GM19099 (cell line): ENCODE measurements around the gene GRIK1.

ENCODE experiments used
- POLR2A ChIP-seq: IDR thresholded peaks from 3 replicates; pipeline ENCODE4 v1.6.1; 2011; ENCODE audit warnings: low read depth; ENCODE audit not compliant: insufficient read length; ENCODE audit errors: extremely low read depth

The GRIK1 gene

GRCh38 chr21:29649406-29649814 lies 290.4 kb downstream of the GRIK1 start:
- TF ChIP-seq POLR2A = no peak

- TF ChIP-seq POLR2A = no peak
These were observed 291.0 kb downstream of the GRIK1 start for GRCh38 chr21:29648710-29649240.

DNA sequence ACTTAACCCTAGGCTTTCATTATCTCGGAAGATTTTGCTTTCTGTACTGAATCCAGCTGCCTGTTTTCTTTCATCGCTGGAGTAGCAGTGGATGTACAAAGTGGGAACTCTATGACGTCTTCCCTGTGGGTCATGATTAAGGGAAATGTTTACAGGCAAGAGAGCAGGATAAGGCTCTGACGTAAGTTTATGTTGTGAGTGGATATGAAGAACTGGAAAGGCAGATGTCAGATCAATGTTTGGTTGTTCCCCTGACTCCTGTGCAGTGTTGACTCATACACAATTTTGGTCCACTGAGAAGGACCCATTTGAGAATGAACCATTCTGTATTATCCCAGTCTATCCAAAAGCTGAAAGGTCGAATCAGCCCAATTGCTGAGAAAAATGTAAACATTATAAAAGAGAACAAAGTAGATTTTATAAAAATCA lies 292.4 kb downstream of the GRIK1 start:
- TF ChIP-seq POLR2A = no peak

DNA sequence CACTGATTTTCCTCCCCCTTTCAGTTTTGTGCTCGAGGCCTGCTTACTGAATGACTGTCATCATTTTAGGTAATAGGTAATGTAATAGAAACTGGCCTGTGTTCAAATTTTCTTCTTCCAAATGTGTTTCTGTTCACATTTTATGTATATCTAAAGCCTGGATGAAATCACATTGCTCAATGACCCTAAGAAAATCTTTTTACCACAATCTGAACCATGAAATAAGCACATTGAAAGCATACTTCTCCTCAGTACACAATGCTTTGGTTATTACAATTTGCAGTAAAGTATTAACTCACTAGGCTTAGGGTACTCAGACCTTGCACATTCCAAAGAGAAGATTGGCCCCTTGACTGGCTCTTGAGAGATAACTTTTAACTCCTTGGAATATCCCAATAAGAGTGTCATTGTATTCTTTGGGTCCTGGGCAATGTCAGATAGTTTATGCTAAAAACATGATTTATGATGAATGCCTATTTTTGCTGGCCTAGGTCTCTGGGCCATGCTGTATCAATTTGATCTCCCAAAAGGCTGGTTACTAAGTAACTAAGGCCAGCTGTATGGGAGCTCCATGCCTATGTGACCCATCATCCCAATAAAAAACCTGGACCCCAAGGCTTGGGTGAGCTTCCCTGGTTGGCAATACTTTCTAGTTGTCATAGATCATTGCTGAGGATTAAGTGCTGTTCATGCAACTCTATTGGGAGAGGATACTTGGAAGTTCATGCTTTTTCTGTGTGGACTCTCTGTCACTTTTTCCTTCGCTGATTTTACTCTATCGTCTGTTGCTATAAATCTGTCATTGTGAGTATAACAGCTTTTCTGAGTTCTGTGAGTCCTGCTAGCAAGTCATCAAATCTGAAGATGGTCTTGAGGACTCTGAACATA lies 293.9 kb downstream of the GRIK1 start:
- TF ChIP-seq POLR2A = no peak

DNA sequence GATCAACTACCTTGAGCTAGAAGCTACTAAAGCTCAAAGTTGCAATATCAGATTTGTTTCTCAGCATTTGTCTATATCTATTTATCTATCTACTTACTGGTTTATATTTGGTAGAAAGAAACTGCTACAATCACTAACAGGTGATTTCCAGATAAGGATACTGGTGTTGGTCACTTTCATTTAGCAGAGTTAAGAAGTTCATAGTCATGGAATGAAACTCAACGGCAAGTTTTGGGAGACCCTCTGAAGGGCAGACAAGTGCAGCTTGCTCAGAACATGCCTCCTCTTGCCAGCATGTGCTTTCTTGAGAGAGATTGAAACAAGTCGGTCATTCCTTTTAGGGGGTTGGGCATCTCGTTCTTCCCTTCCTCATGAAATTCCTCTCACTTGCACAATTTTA lies 296.5 kb downstream of the GRIK1 start:
- TF ChIP-seq POLR2A = no peak

DNA sequence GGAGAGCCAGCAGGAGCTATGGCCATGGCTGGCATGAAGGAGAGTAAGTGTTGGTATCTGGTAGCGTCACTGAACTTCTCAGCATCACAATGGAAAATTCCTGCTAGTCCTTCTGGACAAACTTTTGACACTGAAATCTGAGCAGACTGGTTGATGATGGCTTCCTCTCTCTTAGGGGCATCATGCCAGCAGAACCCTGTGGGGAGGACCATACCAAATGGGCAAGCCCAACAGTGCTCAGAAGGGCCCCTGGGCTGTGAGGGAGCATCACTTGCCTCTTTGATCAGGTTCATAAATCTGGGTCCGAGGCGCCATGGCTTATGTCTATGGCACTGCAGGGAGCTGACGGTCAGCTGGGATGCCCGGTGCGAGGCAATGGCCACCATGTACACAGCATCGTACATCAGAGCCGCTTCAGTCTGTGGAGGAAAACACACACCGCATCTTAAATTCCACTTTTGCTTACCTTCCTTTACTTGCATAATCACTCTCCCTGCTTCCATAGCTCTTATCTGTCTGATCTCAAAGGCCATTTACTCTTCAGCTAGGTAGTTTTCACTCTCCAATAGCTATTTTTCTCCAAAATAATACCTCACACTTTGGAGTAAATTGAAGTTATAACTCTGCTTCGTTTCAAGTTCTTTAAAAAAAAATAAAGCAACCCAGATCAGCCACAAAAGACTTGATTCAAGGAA lies 297.1 kb downstream of the GRIK1 start:
- TF ChIP-seq POLR2A = no peak

DNA sequence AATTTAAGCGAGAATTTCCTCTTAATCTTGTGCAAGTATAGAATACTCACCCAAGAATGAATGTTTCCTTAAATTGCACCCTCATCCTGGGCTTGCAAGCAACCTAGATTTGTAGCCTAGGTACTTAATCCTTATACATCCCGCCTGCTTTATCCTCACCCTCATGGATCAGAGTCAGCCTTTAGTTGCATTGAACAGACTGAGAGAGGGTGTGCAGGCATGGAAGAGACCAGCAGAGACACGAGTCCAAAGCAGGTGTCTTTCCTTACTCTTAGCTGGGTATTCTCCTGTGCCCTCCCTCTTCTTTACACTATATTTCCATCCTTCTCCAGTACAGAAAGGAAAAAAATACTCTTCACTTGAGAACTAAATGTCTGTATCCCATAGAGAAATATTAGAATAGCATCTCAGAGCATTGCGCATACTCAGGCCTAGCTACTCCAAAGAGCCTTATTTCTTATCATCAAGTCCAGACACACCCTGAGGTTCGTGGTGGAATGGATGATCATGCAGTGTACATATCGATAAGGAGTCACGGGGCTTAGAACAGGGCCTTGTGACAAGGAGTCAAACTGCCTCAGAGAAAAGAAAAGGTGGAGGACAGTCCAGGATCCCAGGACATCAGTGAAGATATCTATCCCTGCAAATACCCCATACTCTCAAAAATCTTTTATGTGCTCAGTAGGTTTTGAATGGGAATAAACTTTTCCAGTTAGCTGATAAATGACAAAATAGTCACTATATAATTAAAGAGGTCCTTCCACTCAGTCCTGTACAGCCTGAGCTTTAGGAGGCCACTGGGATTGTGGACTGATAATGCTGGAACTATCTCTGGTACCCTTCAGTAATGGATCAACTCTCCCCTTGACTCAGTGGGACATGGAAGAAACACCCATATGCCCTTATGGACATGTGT lies 297.9 kb downstream of the GRIK1 start:
- TF ChIP-seq POLR2A = no peak

GRCh38 chr21:29641001-29641634 lies 298.7 kb downstream of the GRIK1 start:
- no peak for TF ChIP-seq POLR2A

- TF ChIP-seq POLR2A = no peak
These were observed 299.7 kb downstream of the GRIK1 start for GRCh38 chr21:29640080-29640508.

- no peak for TF ChIP-seq POLR2A
These were observed 300.3 kb downstream of the GRIK1 start for GRCh38 chr21:29639366-29640079.

GRCh38 chr21:29638761-29639327 lies 301.0 kb downstream of the GRIK1 start:
- no peak for TF ChIP-seq POLR2A

DNA sequence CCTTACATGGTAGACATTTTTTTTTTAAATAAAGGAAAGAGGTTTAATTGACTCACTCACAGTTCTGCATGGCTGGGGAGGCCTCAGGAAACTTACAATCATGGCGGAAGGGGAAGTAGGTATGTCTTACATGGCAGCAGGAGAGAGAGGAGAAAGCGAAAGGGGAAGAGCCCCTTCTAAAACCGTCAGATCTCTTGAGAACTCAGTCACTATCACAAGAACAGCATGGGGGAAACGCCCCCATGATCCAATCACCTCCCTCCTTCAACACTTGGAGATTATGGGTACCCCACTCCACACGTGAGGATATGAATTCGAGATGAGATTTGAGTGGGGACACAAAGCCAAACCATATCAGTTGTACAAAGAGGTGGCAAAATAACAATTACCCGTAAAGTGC lies 301.7 kb downstream of the GRIK1 start:
- no peak for TF ChIP-seq POLR2A

- TF ChIP-seq POLR2A = no peak
These were observed 302.2 kb downstream of the GRIK1 start for GRCh38 chr21:29637553-29637952.

DNA sequence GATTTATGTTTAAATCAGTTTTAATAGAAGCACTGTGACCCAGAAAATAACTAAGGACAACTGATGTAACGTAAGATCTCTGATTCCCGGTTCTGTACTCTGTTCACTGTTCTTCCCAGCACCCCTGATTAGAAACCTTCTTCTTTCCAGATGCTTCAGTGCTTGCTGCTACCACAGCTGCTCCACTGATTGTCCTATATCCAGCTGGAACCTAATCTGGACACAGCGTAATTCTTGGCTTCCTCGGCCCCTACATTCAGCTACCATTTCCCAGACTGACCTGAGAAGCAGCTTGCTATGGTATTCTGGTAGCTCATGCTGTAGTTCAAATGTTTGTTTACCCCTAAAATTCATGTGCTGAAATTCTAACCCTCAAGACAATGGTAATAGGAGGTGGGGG lies 302.7 kb downstream of the GRIK1 start:
- no peak for TF ChIP-seq POLR2A

GRCh38 chr21:29634418-29634817 lies 305.4 kb downstream of the GRIK1 start:
- no peak for TF ChIP-seq POLR2A
